Mesendoderm (in vitro differentiated cells): ENCODE data around the gene ALDOA.

ENCODE experiments used
- DNase-seq: peaks from one replicate; pipeline ENCODE4 v3.0.0; 2013
- H2AK5ac ChIP-seq: 2 replicates; pipeline ENCODE4 v1.6.1; 2013; ENCODE audit warnings: low read length, inconsistent platforms
- H2BK120ac ChIP-seq: 2 replicates; pipeline ENCODE4 v1.6.1; 2013; ENCODE audit warnings: low read depth, mild to moderate bottlenecking, low read length, moderate library complexity, mixed read lengths
- H2BK15ac ChIP-seq: replicated peaks from 2 replicates; pipeline ENCODE4 v1.6.1; 2013; ENCODE audit warnings: low read depth, mild to moderate bottlenecking, moderate library complexity
- H2BK5ac ChIP-seq: 2 replicates; pipeline ENCODE4 v1.6.1; 2013; ENCODE audit warnings: low read length, inconsistent platforms
- H3K18ac ChIP-seq: 2 replicates; pipeline ENCODE4 v1.6.1; 2013; ENCODE audit warnings: mild to moderate bottlenecking, low read length, mixed read lengths
- H3K23ac ChIP-seq: one replicate; pipeline ENCODE4 v1.6.1; 2013; ENCODE audit warnings: low read length
- H3K27ac ChIP-seq: 2 replicates; pipeline ENCODE4 v1.5.1; 2013; ENCODE audit warnings: low read depth, mild to moderate bottlenecking, inconsistent platforms, low read length, moderate library complexity
- H3K27me3 ChIP-seq: 2 replicates; pipeline ENCODE4 v1.6.1; 2013; ENCODE audit warnings: low read length, control low read depth, mild to moderate bottlenecking, inconsistent platforms; ENCODE audit not compliant: insufficient read depth, poor library complexity
- H3K36me3 ChIP-seq: 2 replicates; pipeline ENCODE4 v1.6.1; 2013; ENCODE audit warnings: low read length, inconsistent platforms; ENCODE audit not compliant: control insufficient read depth, insufficient read depth
- H3K4ac ChIP-seq: one replicate; pipeline ENCODE4 v1.6.1; 2013; ENCODE audit warnings: low read depth, mild to moderate bottlenecking, low read length, moderate library complexity
- H3K4me1 ChIP-seq: 2 replicates; pipeline ENCODE4 v1.6.1; 2013; ENCODE audit warnings: low read depth, low read length, inconsistent platforms; ENCODE audit not compliant: control insufficient read depth
- H3K4me2 ChIP-seq: 2 replicates; pipeline ENCODE4 v1.6.1; 2013; ENCODE audit warnings: low read length
- H3K4me3 ChIP-seq: 2 replicates; pipeline ENCODE4 v1.5.1; 2013; ENCODE audit warnings: mild to moderate bottlenecking, low read length
- H3K56ac ChIP-seq: one replicate; pipeline ENCODE4 v1.6.1; 2013; ENCODE audit warnings: low read length
- H3K79me1 ChIP-seq: 2 replicates; pipeline ENCODE4 v1.6.1; 2013; ENCODE audit warnings: low read length, inconsistent platforms
- H3K79me2 ChIP-seq: 2 replicates; pipeline ENCODE4 v1.6.1; 2013; ENCODE audit warnings: mild to moderate bottlenecking, low read length; ENCODE audit not compliant: control insufficient read depth, insufficient read depth
- H3K9ac ChIP-seq: 2 replicates; pipeline ENCODE4 v1.6.1; 2013; ENCODE audit warnings: low read length, inconsistent platforms
- H4K5ac ChIP-seq: one replicate; pipeline ENCODE4 v1.6.1; 2013; ENCODE audit warnings: low read length
- H4K8ac ChIP-seq: one replicate; pipeline ENCODE4 v1.6.1; 2013; ENCODE audit warnings: low read depth, mild to moderate bottlenecking, control low read depth, low read length, moderate library complexity
- WGBS: extraction: QIAGEN DNeasy Blood & Tissue Kit; methylation state at CpG from one replicate; pipeline ENCODE4 v1.1.7; 2013; ENCODE audit warnings: low lambda C conversion rate, missing lambda C conversion rate; ENCODE audit not compliant: insufficient coverage; ENCODE audit errors: extremely low coverage; 5-methylcytosine and 5-hydroxymethylcytosine counted together

Gene ALDOA

GRCh38 chr16:30110661-30111060 is 45.1 kb downstream of the ALDOA start:
- Histone ChIP-seq H3K36me3 (no peaks in the 10 kb centered on the region), H4K5ac (no peak overlapping the region), H2BK15ac (no peak overlapping the region), H3K9ac (no peak overlapping the region), H3K27ac (no peak overlapping the region), H3K56ac (no peak overlapping the region), H2AK5ac (no peak overlapping the region), H2BK5ac (no peak overlapping the region), H3K79me1 (no peaks in the 10 kb centered on the region), H3K4me1 (no peaks in the 10 kb centered on the region), H3K4me3 (no peak overlapping the region), H2BK120ac (no peak overlapping the region), H3K23ac (no peak overlapping the region), H3K4ac (no peak overlapping the region), H3K18ac (no peak overlapping the region), H3K27me3 (no peaks in the 10 kb centered on the region), H3K79me2 (no peaks in the 10 kb centered on the region), H4K8ac (no peak overlapping the region), H3K4me2 (no peak overlapping the region)
- no CpG with 5 or more reads among the region's 7 CpGs for WGBS
- DNase-seq: no peak

GRCh38 chr16:30112197-30113030 is 46.9 kb downstream of the ALDOA start:
- H3K79me2 ChIP-seq: no peaks in the 10 kb centered on the region
- no peak overlapping the region for H3K18ac ChIP-seq
- H3K27ac ChIP-seq: no peak overlapping the region
- no peak overlapping the region for H2BK15ac ChIP-seq
- no CpG with 5 or more reads among the region's 29 CpGs for WGBS
- peak; percentile 74 for DNase-seq
- H3K23ac ChIP-seq: no peak overlapping the region
- H3K36me3 ChIP-seq: peaks cover 2% of the 10 kb centered on the region
- H3K27me3 ChIP-seq: no peaks in the 10 kb centered on the region
- H2BK5ac ChIP-seq: no peak overlapping the region
- no peaks in the 10 kb centered on the region for H3K4me1 ChIP-seq
- no peak overlapping the region for H3K4me2 ChIP-seq
- H3K4me3 ChIP-seq: no peak overlapping the region
- no peak overlapping the region for H2AK5ac ChIP-seq
- no peaks in the 10 kb centered on the region for H3K79me1 ChIP-seq
- no peak overlapping the region for H3K56ac ChIP-seq
- no peak overlapping the region for H3K9ac ChIP-seq
- no peak overlapping the region for H4K8ac ChIP-seq
- no peak overlapping the region for H3K4ac ChIP-seq
- H4K5ac ChIP-seq: no peak overlapping the region
- no peak overlapping the region for H2BK120ac ChIP-seq

GRCh38 chr16:30113031-30113710 is 47.6 kb downstream of the ALDOA start, which contains the start of gene GDPD3:
GDPD3 (minus strand) TSS chr16:30113537; CDS start chr16:30113478, 59 bp downstream.
- no peak within 1 kb of the TSS for H3K56ac ChIP-seq
- no peak within 1 kb of the TSS for H3K9ac ChIP-seq
- DNase-seq: no peak
- no peak within 1 kb of the TSS for H2AK5ac ChIP-seq
- H3K4me2 ChIP-seq: no peak within 1 kb of the TSS
- no peak within 1 kb of the TSS for H3K23ac ChIP-seq
- H3K79me1 ChIP-seq: no peaks in the 10 kb centered on the region
- no peaks in the 10 kb centered on the region for H3K79me2 ChIP-seq
- no peak within 1 kb of the TSS for H2BK5ac ChIP-seq
- no peak within 1 kb of the TSS for H3K27ac ChIP-seq
- no peak within 1 kb of the TSS for H4K8ac ChIP-seq
- no peak within 1 kb of the TSS for H3K18ac ChIP-seq
- no peaks in the 10 kb centered on the region for H3K27me3 ChIP-seq
- no peak within 1 kb of the TSS for H2BK120ac ChIP-seq
- no peak within 1 kb of the TSS for H4K5ac ChIP-seq
- H3K4me1 ChIP-seq: no peaks in the 10 kb centered on the region
- H3K36me3 ChIP-seq: peaks cover 4% of the 10 kb centered on the region
- no peak within 1 kb of the TSS for H3K4me3 ChIP-seq
- no CpG with 5 or more reads among the region's 20 CpGs for WGBS
- no peak within 1 kb of the TSS for H3K4ac ChIP-seq
- H2BK15ac ChIP-seq: no peak within 1 kb of the TSS

GRCh38 chr16:30113711-30114333 is 48.3 kb downstream of the ALDOA start:
- no peak overlapping the region for H2AK5ac ChIP-seq
- no CpG with 5 or more reads among the region's 20 CpGs for WGBS

GRCh38 chr16:30114411-30114810 is 48.9 kb downstream of the ALDOA start:
- H3K27me3 ChIP-seq: no peaks in the 10 kb centered on the region
- WGBS: no CpG with 5 or more reads among the region's 11 CpGs
- H4K8ac ChIP-seq: no peak overlapping the region
- no peak overlapping the region for H3K9ac ChIP-seq
- no peak overlapping the region for H4K5ac ChIP-seq
- no peaks in the 10 kb centered on the region for H3K4me1 ChIP-seq
- H3K36me3 ChIP-seq: peaks cover 6% of the 10 kb centered on the region
- no peak overlapping the region for H3K4me2 ChIP-seq
- H3K56ac ChIP-seq: no peak overlapping the region
- H3K18ac ChIP-seq: no peak overlapping the region
- no peak overlapping the region for H3K4me3 ChIP-seq
- no peaks in the 10 kb centered on the region for H3K79me2 ChIP-seq
- no peak overlapping the region for H3K23ac ChIP-seq
- no peak overlapping the region for H3K4ac ChIP-seq
- no peak for DNase-seq
- H2AK5ac ChIP-seq: no peak overlapping the region
- no peak overlapping the region for H2BK5ac ChIP-seq
- no peaks in the 10 kb centered on the region for H3K79me1 ChIP-seq
- no peak overlapping the region for H2BK15ac ChIP-seq
- no peak overlapping the region for H3K27ac ChIP-seq
- H2BK120ac ChIP-seq: no peak overlapping the region

More at GRCh38 chr16:30113711-30114333, 48.3 kb downstream of the ALDOA start:
- Histone ChIP-seq H3K4me2 (no peak overlapping the region), H3K18ac (no peak overlapping the region), H2BK15ac (no peak overlapping the region), H2BK5ac (no peak overlapping the region), H3K27ac (no peak overlapping the region), H3K23ac (no peak overlapping the region), H4K8ac (no peak overlapping the region), H3K79me2 (no peaks in the 10 kb centered on the region), H3K9ac (no peak overlapping the region), H3K79me1 (no peaks in the 10 kb centered on the region), H4K5ac (no peak overlapping the region), H3K27me3 (no peaks in the 10 kb centered on the region), H3K4ac (no peak overlapping the region), H2BK120ac (no peak overlapping the region), H3K36me3 (peaks cover 4% of the 10 kb centered on the region), H3K4me3 (no peak overlapping the region), H3K4me1 (no peaks in the 10 kb centered on the region), H3K56ac (no peak overlapping the region)
- no peak for DNase-seq
